Stimulated activated CD4-positive, alpha-beta T cell treated with anti-CD3 and anti-CD28 coated beads, Interleukin-1b, Interleukin-23, amount 100 ng/mL, for 1 hour (primary cell): ENCODE data around the gene SLC1A5.
"Not testable (repeated sequence)": the region's sequence is repeated elsewhere in the genome, so short reads cannot be mapped to it uniquely, and the experiment has no call there.

ENCODE experiments used
- DNase-seq, 2 donors: peaks; one replicate each; pipeline ENCODE4 v3.0.0-alpha.2; 2020; ENCODE audit warnings: low read depth in 2 of 2

SLC1A5 gene

DNA sequence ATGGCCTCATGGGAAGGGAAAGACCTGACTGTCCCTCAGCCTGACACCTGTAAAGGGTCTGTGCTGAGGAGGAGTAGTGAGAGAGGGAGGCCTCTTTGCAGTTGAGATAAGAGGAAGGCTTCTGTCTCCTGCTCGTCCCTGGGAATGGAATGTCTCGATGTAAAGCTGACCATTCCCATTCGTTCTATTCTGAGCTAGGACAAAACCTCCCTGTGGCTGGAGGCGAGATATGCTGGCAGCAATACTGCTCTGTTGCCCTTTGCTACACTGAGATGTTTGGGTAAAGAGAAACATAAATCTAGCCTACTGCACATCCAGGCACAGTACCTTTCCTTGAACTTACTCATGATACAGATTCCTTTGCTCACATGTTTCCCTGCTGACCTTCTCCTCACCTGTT lies 19.6 kb downstream of the SLC1A5 start:
- not testable (repeated sequence) for DNase-seq

DNA sequence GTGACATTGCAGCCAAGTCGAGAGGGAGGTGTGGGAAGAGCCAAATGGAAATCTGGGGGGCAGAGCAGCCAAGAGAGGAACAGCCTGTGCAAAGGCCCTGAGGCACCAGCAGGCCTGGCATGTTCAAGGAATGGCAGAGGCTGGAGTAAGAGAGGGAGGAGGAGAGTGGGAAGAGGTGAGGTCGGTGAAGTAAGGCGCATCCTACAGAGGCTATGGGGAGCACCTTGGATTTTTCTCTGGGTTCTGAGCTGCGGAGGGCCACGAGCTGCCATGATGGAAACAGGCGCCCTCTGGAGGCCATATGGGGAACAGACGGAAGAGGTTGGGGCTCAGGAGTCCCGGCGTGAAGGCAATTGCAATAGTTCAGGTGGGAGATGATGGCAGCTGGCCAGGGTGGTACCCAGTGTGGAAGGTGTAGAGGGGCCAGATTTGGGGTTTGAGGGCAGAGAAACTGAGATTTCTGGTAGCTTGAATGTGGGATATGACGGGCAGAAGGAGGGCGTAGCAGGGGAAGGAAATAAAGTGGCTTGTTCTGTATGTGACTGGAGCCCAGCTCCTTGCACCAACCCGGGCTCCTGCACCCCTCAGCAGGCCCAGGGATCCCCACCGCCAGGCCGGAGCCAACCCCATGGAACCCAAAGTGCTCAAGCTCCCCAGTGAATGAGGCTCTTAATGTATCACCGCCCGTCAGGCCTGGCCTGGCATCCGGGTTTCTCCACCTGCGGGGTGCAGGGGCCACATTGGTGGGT lies 21.7 kb downstream of the SLC1A5 start:
- no peak for DNase-seq

DNA sequence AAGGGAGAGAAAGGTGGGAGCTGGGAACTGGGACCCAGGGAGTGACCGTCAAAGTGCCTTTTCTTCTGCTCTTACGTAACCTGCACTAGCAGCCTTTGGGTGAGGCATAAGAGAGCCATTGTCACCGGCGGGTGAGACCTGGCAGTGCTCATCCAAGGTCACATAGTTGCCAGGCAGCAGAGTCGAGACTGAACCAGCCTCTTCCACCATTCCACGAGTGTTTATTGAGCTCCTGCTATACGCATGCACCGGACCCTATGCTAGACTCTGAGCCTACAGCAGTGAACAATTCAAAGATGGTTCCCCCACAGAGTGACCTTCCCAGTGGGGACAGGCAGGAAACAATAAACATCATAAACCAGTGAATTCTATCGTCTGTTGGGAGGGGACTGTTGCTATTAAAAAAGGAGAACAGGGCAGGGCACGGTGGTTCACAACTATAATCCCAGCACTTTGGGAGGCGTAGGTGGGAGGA lies 23.5 kb downstream of the SLC1A5 start:
- no peak for DNase-seq

DNA sequence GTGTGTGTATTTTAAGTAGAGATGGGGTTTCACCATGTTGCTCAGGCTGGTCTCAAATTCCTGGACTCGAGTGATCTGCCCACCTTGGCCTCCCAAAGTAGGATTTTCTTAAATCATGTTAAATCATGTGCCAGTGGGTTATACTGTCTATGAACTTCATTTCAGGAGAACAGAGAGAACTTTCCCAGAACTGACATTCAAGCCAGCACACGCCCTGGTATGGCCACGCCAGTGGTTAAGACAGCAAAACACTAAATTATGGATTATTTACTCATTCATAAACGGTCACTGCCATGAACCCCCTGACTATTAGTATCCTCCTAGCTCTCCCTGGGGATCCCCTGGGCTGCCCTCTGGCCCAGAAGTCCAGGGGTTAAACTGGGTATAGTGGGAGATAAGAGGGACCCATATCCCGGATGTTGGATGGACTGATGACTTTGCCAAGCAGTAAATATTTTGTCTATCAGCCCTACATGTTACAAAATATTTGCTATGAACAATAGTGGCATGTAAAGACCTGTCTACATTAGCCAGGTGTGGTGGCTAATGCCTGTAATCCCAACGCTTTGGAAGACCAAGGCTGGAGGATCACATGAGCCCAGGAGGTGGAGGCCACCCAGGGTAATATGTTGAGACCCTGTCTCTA lies 26.0 kb downstream of the SLC1A5 start:
- no peak for DNase-seq

DNA sequence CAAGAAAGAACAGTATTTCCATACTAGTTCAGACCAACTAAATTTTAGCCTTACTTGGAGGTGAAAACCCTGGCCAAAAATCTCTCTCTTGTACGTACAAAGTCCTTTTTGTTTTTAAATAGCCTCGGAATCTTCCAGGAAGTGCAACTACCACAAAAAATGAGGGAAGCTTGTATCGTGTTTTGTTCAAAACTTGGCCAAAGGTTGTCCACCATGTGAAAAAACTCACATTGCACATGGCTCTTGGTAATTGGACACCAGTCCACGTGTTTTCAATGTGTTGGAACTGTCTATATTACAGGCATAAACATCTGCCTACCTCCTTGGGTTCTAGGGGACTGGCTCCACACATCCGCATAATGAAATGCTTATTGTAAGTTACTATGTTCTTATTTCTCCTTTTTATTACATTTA lies 27.0 kb downstream of the SLC1A5 start:
- no peak for DNase-seq

DNA sequence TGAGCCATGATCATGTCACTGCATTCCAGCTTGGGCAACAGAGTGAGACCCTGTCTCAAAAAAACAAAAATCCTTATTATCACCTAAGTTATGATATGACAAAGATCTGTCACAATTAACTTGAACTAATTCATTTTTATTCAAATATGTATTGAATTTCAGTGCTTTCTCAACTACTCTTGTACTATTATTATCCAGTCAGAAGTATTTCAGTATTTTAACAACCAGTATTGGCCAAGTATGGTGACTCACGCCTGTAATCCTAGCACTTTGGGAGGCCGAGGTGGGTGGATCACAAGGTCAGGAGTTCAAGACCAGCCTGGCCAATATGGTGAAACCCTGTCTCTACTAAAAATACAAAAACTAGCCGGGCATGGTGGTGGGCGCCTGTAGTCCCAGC lies 27.5 kb downstream of the SLC1A5 start:
- DNase-seq = not testable (repeated sequence)

DNA sequence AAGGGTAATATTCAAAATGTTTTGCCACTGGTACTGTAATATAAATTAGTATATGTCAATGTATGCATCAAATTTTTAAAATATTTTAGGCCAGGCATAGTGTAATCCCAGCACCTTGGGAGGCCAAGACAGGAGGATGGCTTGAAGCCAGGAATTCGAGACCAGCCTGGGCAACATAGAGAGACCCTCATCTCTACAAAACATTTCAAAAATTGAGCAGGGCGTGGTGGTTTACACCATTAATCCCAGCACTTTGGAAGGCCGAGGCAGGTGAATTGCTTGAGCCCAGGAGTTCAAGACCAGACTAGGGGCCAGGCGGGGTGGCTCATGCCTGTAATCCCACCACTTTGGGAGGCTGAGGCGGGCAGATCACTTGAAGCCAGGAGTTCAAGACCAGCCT lies 28.0 kb downstream of the SLC1A5 start:
- DNase-seq = no peak

DNA sequence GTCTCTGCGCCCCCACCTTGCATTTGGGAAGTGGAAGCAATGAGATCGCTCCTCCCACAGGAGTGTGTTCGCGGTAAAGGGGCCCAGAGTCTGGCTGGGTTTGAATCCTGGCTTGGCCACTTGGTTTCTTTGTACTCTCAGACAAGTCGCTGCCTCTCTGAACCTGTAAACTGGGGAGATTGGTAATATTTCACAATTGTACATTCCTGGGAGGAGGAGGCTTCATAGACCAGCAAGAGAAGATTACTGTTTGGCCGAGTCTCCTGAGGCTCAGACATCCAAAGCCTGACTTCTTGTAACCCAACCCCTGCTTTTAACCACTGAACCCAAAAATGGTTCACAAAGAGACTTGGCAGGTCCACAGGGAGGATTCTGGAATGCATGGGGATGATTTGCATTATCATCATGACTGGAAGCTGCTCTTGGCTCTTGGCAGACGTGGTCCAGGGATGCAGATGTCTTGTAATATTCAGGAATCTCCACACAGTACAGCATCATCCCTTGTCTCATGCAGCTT lies 28.5 kb downstream of the SLC1A5 start:
- DNase-seq = no peak

DNA sequence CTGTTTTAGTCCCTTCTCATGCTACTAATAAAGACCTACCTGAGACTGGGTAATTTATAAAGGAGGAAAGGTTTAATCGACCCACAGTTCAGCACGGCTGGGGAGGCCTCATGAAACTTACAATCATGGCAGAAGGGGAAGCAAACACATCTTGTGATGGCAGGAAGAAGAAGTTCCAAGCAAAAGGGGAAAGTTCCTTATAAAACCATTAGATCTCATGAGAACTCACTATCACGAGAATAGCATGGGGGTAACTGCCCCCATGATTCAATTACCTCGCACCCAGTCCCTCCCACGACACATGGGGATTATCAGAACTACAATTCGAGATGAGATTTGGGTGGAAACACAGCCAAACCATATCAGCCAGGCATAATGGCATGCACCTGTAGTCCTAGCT lies 29.2 kb downstream of the SLC1A5 start:
- no peak for DNase-seq

DNA sequence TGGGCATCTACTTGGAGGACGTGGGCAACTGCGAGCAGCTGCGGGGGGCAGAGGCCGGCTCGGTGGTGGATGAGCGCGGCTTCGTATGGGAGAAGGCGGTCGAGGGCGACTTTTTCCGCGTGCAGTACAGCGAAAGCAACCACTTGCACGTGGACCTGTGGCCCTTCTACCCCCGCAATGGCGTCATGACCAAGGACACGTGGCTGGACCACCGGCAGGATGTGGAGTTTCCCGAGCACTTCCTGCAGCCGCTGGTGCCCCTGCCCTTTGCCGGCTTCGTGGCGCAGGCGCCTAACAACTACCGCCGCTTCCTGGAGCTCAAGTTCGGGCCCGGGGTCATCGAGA lies 31.9 kb downstream of the SLC1A5 start:
- no peak for DNase-seq

DNA sequence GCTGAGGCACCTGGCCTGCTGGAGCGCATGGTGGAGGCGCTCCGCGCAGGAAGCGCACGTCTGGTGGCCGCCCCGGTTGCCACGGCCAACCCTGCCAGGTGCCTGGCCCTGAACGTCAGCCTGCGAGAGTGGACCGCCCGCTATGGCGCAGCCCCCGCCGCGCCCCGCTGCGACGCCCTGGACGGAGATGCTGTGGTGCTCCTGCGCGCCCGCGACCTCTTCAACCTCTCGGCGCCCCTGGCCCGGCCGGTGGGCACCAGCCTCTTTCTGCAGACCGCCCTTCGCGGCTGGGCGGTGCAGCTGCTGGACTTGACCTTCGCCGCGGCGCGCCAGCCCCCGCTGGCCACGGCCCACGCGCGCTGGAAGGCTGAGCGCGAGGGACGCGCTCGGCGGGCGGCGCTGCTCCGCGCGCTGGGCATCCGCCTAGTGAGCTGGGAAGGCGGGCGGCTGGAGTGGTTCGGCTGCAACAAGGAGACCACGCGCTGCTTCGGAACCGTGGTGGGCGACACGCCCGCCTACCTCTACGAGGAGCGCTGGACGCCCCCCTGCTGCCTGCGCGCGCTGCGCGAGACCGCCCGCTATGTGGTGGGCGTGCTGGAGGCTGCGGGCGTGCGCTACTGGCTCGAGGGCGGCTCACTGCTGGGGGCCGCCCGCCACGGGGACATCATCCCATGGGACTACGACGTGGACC lies 32.4 kb downstream of the SLC1A5 start:
- no peak for DNase-seq

DNA sequence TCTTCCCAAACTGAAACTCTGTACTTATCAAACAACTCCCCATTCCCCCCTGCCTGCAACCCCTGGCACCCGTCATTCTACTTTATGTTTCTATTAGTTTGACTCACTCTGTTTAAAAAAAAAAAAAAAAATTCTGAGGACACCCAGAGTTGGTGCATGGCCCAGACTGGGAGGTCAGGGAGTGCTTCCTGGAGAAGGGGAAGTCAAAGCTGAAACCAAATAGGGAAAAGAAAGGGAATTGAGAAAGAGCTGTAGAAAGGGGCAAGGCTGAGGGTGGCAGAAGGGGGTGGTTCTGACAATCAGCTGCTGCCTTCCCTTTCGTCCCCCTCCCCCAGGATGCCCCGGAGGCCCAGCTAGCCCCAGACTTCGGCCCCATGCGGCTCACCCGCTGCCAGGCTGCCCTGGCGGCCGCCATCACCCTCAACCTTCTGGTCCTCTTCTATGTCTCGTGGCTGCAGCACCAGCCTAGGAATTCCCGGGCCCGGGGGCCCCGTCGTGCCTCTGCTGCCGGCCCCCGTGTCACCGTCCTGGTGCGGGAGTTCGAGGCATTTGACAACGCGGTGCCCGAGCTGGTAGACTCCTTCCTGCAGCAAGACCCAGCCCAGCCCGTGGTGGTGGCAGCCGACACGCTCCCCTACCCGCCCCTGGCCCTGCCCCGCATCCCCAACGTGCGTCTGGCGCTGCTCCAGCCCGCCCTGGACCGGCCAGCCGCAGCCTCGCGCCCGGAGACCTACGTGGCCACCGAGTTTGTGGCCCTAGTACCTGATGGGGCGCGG lies 33.1 kb downstream of the SLC1A5 start:
- no peak for DNase-seq

DNA sequence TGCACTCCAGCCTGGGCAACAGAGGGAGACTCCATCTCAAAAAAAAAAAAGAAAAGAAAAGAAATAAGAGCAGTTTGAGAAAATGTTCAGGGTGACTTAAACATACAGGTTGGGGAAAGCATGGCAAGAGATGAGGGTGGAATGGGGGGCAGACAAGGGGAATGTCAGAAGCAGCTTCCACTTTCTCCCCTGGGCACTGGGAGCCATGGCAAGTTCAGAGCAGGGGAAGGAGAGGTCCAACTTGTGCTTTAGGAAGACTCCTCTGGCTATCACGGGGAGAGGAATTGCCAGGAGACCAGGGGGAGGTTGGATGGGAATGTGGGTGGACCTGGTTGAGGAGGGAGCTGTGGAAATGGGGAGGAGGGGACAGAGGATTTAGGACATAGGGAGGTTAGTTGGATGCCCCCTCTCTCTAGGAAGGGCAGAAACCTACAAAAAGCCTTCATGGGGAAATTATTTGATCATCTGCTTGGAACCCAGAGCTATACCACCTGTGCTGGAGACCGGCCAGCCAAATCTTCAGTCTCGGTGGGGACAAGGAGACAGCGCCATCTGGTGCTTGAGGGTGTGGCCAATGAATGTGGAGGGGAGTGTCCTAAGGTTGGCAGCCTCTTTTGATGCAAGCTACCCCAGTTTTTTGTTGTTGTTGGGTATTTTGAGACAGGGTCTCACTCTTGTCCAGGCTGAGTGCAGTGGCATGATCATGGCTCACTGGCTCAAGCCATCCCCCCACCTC lies 34.8 kb downstream of the SLC1A5 start:
- DNase-seq = peak; percentile 25 to 39

DNA sequence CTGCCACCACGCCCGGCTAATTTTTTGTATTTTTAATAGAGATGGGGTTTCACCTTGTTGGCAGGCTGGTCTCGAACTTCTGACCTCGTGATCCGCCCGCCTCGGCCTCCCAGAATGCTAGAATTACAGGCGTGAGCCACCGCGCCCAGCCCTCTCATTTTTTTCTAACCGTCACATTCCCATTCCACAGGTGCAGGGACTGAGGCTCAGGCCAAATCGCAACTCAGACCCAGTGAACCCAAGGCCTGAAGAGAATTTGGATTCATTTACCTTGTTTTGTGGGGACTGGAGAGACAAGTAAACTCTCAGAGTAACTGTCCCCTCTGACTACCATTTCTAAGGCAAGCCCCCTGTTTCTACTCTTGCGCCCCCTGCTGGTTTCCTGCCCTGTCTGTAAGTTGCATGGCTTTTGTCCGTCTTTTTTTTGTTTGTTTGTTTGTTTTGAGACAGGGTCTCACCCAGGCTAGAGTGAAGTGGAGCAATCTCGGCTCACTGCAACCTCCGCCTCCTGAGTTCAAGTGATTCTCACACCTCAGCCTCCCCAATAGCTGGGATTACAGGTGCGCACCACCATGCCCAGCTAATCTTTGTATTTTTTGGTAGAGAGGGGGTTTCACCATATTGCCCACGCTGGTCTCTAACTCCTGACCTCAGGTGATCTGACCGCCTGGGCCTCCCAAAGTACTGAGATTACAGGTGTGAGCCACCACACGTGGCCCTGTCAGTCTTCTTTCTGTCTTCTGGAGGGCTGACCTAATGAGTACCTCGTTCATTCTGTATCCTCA lies 39.9 kb downstream of the SLC1A5 start:
- peak; percentile 43 to 71 for DNase-seq

DNA sequence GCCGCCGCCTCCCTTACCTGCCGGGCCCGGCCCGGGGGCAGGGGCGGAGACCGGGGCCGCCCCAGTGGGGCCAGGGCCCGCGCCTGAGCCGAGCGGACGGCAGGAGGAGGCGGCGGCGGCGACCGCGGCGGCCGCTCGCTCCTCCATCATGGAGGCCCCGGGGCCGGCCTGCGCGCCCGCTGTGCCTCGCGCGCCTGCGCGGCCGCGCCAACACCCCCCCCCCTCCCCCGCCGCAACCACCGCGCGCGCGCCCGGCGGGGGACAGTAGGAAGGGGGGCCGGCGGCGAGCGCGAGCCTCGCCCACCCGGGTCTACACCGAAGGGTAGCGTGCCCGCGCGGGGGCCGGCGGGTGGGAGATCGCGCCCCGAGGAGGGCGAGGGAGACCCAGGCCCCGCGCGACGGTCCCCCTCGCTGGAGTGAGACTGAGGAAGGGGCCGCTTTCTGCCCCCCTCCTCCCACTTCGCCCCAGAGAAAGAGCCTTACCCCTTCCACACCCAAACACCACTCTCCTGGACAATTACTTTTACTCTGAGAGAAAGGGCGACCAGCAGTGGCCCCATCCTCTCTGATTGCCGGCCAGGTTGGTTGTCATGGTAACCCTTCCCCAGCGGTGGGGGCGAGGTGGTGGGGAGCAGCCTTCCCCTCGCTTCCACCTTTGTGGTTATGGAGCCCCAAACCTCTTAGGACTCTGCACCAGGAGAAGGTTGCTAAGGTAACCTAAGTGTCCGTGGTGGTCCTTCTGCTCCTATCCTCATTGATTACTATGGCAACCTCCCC lies 41.9 kb downstream of the SLC1A5 start, which contains the start of gene STRN4:
STRN4 (minus strand) TSS at position 170 of the 777 bp plus-strand sequence; CDS start at position 150, 20 bp downstream.
- DNase-seq = peak in 1 of 2 donors; percentile 30

DNA sequence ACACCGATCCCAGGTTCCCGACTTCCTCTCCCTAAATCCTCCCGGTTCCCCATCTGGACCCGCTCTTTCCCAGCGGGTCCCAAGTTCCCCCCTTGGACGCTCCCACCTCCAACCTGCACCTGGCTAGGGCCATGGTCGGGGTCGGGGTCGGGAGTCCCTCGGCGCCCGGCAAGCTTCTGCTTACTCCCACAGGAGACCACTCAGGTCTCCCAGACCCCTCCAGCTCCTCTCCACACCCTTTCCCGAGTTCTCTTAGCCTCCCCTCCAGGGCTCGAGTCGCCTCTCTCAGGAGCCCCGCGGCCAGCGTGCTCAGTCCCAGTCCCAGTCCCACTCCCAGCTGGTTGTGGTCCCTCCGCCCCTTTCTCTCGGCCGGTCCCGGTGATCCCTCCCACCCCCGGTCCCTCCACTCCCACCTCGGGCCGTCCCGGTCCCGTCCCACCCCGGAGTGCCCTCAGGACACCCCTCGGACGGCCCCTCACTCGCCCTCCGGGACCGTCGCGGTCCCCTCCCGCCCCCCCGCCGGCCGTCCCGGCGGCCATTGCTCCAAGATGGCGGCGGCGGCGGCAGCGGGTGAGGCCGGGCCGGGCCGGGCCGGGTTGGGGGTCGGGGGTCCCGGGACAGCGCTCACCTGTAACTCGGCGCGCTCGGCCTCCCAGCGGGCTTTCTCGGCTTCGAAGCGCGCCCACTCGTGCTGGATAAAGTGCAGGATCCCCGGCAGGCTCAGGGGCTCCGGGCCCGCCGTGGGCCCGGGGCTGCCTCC lies 42.7 kb downstream of the SLC1A5 start, which contains the start of gene FKRP:
FKRP (plus strand) TSS at position 537 of the 760 bp plus-strand sequence. CDS start 9,394 bp downstream, outside the sequence.
- no peak for DNase-seq

DNA sequence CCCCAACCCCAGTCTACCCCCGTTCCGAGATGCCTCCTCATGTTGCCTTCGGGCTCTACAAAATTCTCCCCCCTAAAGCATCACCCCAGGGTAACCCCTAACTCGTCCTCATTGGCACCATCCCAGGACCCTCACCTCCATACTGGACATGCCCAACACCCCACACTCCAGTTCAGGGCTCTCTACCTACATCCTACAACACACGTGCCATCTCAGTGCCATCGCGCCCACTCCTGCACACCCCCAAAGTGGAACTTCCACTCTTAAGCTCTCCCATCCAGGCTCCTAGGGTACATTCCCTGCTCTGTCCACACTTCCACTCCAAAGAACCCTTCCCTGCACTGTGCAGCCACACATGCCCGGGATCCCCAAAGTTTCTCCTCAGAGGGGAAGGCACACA lies 43.4 kb downstream of the SLC1A5 start:
- DNase-seq = no peak

DNA sequence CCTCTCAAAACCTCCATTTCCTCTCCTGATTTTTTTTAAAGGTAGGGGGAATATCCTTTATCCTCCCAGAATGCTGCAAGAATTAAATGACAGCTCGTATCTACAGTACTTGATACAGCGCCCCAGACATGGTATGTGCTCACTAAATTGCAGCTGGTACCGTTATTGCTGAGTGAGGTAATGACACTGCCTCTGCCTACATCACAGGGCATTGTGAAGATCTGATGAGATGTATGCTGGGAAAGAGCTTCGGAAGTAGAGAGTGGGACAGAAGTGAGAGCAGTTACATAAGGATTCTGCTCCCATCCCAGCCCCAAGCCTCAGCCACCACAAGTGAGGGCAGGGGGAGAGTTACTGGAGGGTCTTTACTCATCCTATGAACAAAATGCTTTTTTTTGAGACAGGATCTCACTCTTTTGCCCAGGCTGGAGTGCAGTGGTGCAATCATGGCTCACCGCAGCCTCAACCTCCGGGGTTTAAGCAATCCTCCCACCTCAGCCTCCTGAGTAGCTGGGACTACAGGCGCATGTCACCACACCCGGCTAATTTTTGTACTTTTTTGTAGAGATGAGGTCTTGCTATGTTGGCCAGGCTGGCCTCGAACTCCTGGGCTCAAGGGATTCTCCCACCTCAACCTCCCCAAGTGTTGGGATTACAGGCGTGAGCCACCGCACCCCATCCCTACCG lies 44.2 kb downstream of the SLC1A5 start:
- no peak for DNase-seq
